Measurements from ENCODE around the gene APOBEC3H. TPM values are rescaled to one million over a fixed set of nuclear protein-coding genes. Genes with fewer than 3 reads are reported as not detected.
"Not testable (repeated sequence)": the region's sequence is repeated elsewhere in the genome, so short reads cannot be mapped to it uniquely, and the experiment has no call there.

Gene APOBEC3H
- total RNA-seq = 19.3 and 20.0 TPM in 2 replicates

GRCh38 chr22:39097098-39098020, at the start of gene APOBEC3H:
Gene APOBEC3H, plus strand, starts transcription at chr22:39097244. Its CDS starts 3,035 bp downstream, at chr22:39100279.
- intact Hi-C loops (cut with micrococcal nuclease) = loop anchor here (1.0 kb wide), 1 partner anchor 20 kb away; no protein-coding TSS in a partner anchor

GRCh38 chr22:39049486-39049885, 47.6 kb upstream of the APOBEC3H start:
- intact Hi-C loops (cut with micrococcal nuclease) = not testable (repeated sequence)

- intact Hi-C loops (cut with micrococcal nuclease) = not testable (repeated sequence)
Measured at GRCh38 chr22:39051844-39052495, 45.1 kb upstream of the APOBEC3H start.

GRCh38 chr22:39055658-39056057, 41.4 kb upstream of the APOBEC3H start:
- intact Hi-C loops (cut with micrococcal nuclease) = no loop called here

- intact Hi-C loops (cut with micrococcal nuclease) = not testable (repeated sequence)
Measured at GRCh38 chr22:39061290-39061689, 35.8 kb upstream of the APOBEC3H start.

- intact Hi-C loops (cut with micrococcal nuclease) = not testable (repeated sequence)
Measured at GRCh38 chr22:39061951-39062350, 35.1 kb upstream of the APOBEC3H start.

- intact Hi-C loops (cut with micrococcal nuclease) = not testable (repeated sequence)
Measured at GRCh38 chr22:39063904-39064303, 33.1 kb upstream of the APOBEC3H start.

GRCh38 chr22:39066442-39067276, 30.4 kb upstream of the APOBEC3H start:
- intact Hi-C loops (cut with micrococcal nuclease) = not testable (repeated sequence)

- intact Hi-C loops (cut with micrococcal nuclease) = no loop called here
Measured at GRCh38 chr22:39068033-39068785, 28.8 kb upstream of the APOBEC3H start.

GRCh38 chr22:39070186-39070585, 26.9 kb upstream of the APOBEC3H start:
- intact Hi-C loops (cut with micrococcal nuclease) = no loop called here

GRCh38 chr22:39072581-39072981, 24.5 kb upstream of the APOBEC3H start:
- intact Hi-C loops (cut with micrococcal nuclease) = not testable (repeated sequence)

- intact Hi-C loops (cut with micrococcal nuclease) = no loop called here
Measured at GRCh38 chr22:39073981-39074380, 23.1 kb upstream of the APOBEC3H start.

GRCh38 chr22:39076155-39077025, 20.7 kb upstream of the APOBEC3H start:
- intact Hi-C loops (cut with micrococcal nuclease) = not testable (repeated sequence)

- intact Hi-C loops (cut with micrococcal nuclease) = not testable (repeated sequence)
Measured at GRCh38 chr22:39077026-39077840, 19.8 kb upstream of the APOBEC3H start, which contains the start of gene APOBEC3G. Gene APOBEC3G, plus strand, starts transcription at chr22:39077275. Its CDS starts 87 bp downstream, at chr22:39077362.

- intact Hi-C loops (cut with micrococcal nuclease) = not testable (repeated sequence)
Measured at GRCh38 chr22:39077912-39078311, 19.1 kb upstream of the APOBEC3H start.

GRCh38 chr22:39078329-39078728, 18.7 kb upstream of the APOBEC3H start:
- intact Hi-C loops (cut with micrococcal nuclease) = no loop called here

- intact Hi-C loops (cut with micrococcal nuclease) = not testable (repeated sequence)
Measured at GRCh38 chr22:39079054-39079637, 17.9 kb upstream of the APOBEC3H start.

- intact Hi-C loops (cut with micrococcal nuclease) = no loop called here
Measured at GRCh38 chr22:39080052-39080762, 16.8 kb upstream of the APOBEC3H start.
